Fibroblast of lung (primary cell): ENCODE data around the gene PYM1. TPM values are rescaled to one million over a fixed set of nuclear protein-coding genes. Genes with fewer than 3 reads are reported as not detected.

Experiments
- DNase-seq, 2 donors: peaks; one replicate each; pipeline versions ENCODE4 v3.0.0 to v3.0.0-alpha.2; 2010; ENCODE audit warnings: low read depth in 2 of 2
- H2AFZ ChIP-seq: 2 replicates; pipeline ENCODE4 v1.5.1; 2012; ENCODE audit warnings: low read length, control low read depth, inconsistent platforms
- H3K27ac ChIP-seq: 2 replicates; pipeline ENCODE4 v1.5.1; 2011; ENCODE audit warnings: low read length, control low read depth; ENCODE audit not compliant: insufficient read depth
- H3K27me3 ChIP-seq: 2 replicates; pipeline ENCODE4 v1.5.1; 2011; ENCODE audit warnings: mild to moderate bottlenecking, low read length; ENCODE audit not compliant: control insufficient read depth, insufficient read depth
- H3K36me3 ChIP-seq: 2 replicates; pipeline ENCODE4 v1.5.1; 2011; ENCODE audit warnings: low read length; ENCODE audit not compliant: control insufficient read depth, insufficient read depth
- H3K4me1 ChIP-seq: 2 replicates; pipeline ENCODE4 v1.5.1; 2011; ENCODE audit warnings: low read length; ENCODE audit not compliant: control insufficient read depth, insufficient read depth; ENCODE audit errors: extremely low read depth
- H3K4me2 ChIP-seq: 2 replicates; pipeline ENCODE4 v1.5.1; 2011; ENCODE audit warnings: low read length, control low read depth; ENCODE audit not compliant: insufficient read depth; ENCODE audit errors: extremely low read depth
- H3K4me3 ChIP-seq, 4 experiments: fragments of 200-600 bp in 1 of 4; sonication (generic) in 1 of 4; replicated peaks in 1 of 4; 2 replicates each; pipeline ENCODE4 v1.5.1; 2011 to 2016; ENCODE audit warnings: low read length in 4 of 4, low read depth in 3 of 4, mild to moderate bottlenecking in 3 of 4, control low read depth in 2 of 4, inconsistent platforms in 1 of 4, mixed read lengths in 1 of 4; ENCODE audit not compliant: insufficient read depth in 1 of 4; ENCODE audit errors: control extremely low read depth in 1 of 4
- H3K79me2 ChIP-seq: 2 replicates; pipeline ENCODE4 v1.5.1; 2012; ENCODE audit warnings: mild to moderate bottlenecking, low read length, inconsistent platforms; ENCODE audit not compliant: control insufficient read depth, insufficient read depth
- H3K9ac ChIP-seq: 2 replicates; pipeline ENCODE4 v1.5.1; 2011; ENCODE audit warnings: mild to moderate bottlenecking, low read length, control low read depth; ENCODE audit not compliant: insufficient read depth
- H3K9me3 ChIP-seq: 2 replicates; pipeline ENCODE4 v1.5.1; 2012; ENCODE audit warnings: low read depth, low read length; ENCODE audit not compliant: control insufficient read depth, insufficient read depth
- H4K20me1 ChIP-seq: 2 replicates; pipeline ENCODE4 v1.5.1; 2011; ENCODE audit warnings: low read length; ENCODE audit not compliant: control insufficient read depth, insufficient read depth; ENCODE audit errors: extremely low read depth
- EZH2 ChIP-seq: IDR thresholded peaks from 2 replicates; pipeline ENCODE4 v1.5.1; 2012; ENCODE audit warnings: low read length, control low read depth, mild to moderate bottlenecking; ENCODE audit errors: missing control alignments
- polyA plus RNA-seq, 2 donors: library from polyadenylated mRNA; depleted of rRNA in 1 of 2; stranded (reverse) in 1 of 2; unstranded in 1 of 2; fragments of >200 nt; gene quantifications; 2 replicates each; pipeline ENCODE4 v1.2.1, GENCODE V29; 2011 to 2012; ENCODE audit warnings: missing spikeins in 1 of 2
- total RNA-seq: library from RNA; depleted of rRNA; stranded (reverse); fragments of >200 nt; gene quantifications from 2 replicates; pipeline ENCODE4 v1.2.1, GENCODE V29; 2014
- TF ChIP-seq, protein P1 (sequence below), 2 donors: IDR thresholded peaks in 1 of 2; conservative IDR thresholded peaks in 1 of 2; 1 replicate in 1 of 2; 2 replicates in 1 of 2; pipeline ENCODE4 v1.5.1; 2011 to 2012; ENCODE audit warnings: low read length in 2 of 2, control low read depth in 1 of 2, inconsistent platforms in 1 of 2, low read depth in 1 of 2, mild to moderate bottlenecking in 1 of 2

PYM1 gene
- total and polyA plus RNA-seq, 2 donors (not counting 1 experiment from before 2014, with no cell fraction given): 27.8 to 38.6 TPM

DNA sequence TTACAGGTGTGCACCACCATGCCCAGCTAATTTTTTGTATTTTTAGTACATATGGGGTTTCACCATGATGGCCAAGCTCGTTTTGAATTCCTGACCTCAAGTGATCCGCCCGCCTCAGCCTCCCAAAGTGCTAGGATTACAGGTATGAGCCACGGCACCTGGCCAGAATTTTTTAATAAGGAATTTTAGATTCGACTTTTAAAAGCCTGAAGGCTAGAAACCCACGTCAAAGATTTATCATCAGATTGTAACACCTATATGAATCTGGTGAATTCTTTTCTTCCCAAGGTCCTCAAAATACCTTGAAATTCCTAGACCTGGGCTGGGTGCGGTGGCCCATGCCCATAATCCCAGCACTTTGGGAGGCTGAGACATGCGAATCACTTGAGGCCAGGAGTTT lies 66.3 kb downstream of the PYM1 start:
- Histone ChIP-seq H3K27ac (no peak overlapping the region), H4K20me1 (no peaks in the 10 kb centered on the region), H3K9me3 (no peaks in the 10 kb centered on the region), H3K4me2 (no peak overlapping the region), H3K9ac (no peak overlapping the region), H3K4me1 (no peaks in the 10 kb centered on the region), H2AFZ (no peak overlapping the region), H3K27me3 (no peaks in the 10 kb centered on the region), H3K4me3 (no peak overlapping the region), H3K36me3 (no peaks in the 10 kb centered on the region), H3K79me2 (no peaks in the 10 kb centered on the region)
- no peak for DNase-seq
- TF ChIP-seq, protein P1, sequence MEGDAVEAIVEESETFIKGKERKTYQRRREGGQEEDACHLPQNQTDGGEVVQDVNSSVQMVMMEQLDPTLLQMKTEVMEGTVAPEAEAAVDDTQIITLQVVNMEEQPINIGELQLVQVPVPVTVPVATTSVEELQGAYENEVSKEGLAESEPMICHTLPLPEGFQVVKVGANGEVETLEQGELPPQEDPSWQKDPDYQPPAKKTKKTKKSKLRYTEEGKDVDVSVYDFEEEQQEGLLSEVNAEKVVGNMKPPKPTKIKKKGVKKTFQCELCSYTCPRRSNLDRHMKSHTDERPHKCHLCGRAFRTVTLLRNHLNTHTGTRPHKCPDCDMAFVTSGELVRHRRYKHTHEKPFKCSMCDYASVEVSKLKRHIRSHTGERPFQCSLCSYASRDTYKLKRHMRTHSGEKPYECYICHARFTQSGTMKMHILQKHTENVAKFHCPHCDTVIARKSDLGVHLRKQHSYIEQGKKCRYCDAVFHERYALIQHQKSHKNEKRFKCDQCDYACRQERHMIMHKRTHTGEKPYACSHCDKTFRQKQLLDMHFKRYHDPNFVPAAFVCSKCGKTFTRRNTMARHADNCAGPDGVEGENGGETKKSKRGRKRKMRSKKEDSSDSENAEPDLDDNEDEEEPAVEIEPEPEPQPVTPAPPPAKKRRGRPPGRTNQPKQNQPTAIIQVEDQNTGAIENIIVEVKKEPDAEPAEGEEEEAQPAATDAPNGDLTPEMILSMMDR (conservative IDR thresholded peaks at IDR 0.05 in 1 of 2, IDR thresholded peaks at IDR 0.05 in 1 of 2; ENCODE audit: low read depth in 1 of 2, low read length in 2 of 2): no peak
- TF ChIP-seq EZH2: no peak

DNA sequence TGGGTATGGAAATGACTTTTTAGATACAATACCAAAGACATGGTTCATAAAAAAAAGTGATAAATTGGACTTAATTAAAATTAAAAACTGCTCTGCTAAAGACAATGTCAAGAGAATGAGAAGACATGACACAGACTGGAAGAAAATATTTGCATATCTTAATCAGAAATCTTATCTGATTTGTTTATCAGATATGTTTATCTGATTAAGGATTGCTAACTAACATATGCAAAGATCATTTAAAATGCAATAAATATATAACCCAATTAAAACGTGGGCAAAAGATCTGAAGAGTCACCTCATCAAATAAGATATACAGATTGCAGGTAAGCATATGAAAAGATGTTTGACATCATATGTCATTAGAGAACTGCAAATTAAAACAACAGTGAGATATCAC lies 75.0 kb downstream of the PYM1 start:
- no peak for TF ChIP-seq EZH2
- TF ChIP-seq, protein P1 (conservative IDR thresholded peaks at IDR 0.05 in 1 of 2, IDR thresholded peaks at IDR 0.05 in 1 of 2; ENCODE audit: low read depth in 1 of 2, low read length in 2 of 2): no peak
- Histone ChIP-seq H3K4me2 (no peak overlapping the region), H4K20me1 (no peaks in the 10 kb centered on the region), H3K36me3 (no peaks in the 10 kb centered on the region), H3K4me1 (peaks cover 4% of the 10 kb centered on the region), H3K79me2 (no peaks in the 10 kb centered on the region), H3K9ac (no peak overlapping the region), H3K27ac (no peak overlapping the region), H3K27me3 (no peaks in the 10 kb centered on the region), H3K4me3 (no peak overlapping the region), H2AFZ (no peak overlapping the region), H3K9me3 (no peaks in the 10 kb centered on the region)
- no peak for DNase-seq

Other genes starting within 250 kb of the PYM1 start
- 40.3 and 130 TPM in 2 replicates for gene ITGA7, start 220.0 kb downstream of the PYM1 start, total RNA-seq
- gene ITGA7, start 220.0 kb downstream of the PYM1 start, polyA plus RNA-seq: 42.7 and 46.4 TPM in 2 replicates
- gene BLOC1S1, start 211.8 kb downstream of the PYM1 start, total RNA-seq: 90.9 and 103 TPM in 2 replicates
- gene BLOC1S1, start 211.8 kb downstream of the PYM1 start, polyA plus RNA-seq: 163 and 240 TPM in 2 replicates
- 12.1 and 49.2 TPM in 2 replicates for gene RDH5, start 207.5 kb downstream of the PYM1 start, total RNA-seq
- 11.1 and 16.7 TPM in 2 replicates for gene RDH5, start 207.5 kb downstream of the PYM1 start, polyA plus RNA-seq
- 3,001 and 3,424 TPM in 2 replicates for gene CD63, start 198.9 kb downstream of the PYM1 start, total RNA-seq
- 2,890 and 3,456 TPM in 2 replicates for gene CD63, start 198.9 kb downstream of the PYM1 start, polyA plus RNA-seq
- 3.1 and 4.3 TPM in 2 replicates for gene GDF11, start 184.8 kb downstream of the PYM1 start, total RNA-seq
- gene GDF11, start 184.8 kb downstream of the PYM1 start, polyA plus RNA-seq: 9.4 and 11.1 TPM in 2 replicates
- gene SARNP, start 110.2 kb downstream of the PYM1 start, total RNA-seq: 83.0 and 88.5 TPM in 2 replicates
- gene SARNP, start 110.2 kb downstream of the PYM1 start, polyA plus RNA-seq: 172 and 183 TPM in 2 replicates
- 15.7 and 26.9 TPM in 2 replicates for gene ORMDL2, start 109.9 kb downstream of the PYM1 start, total RNA-seq
- gene ORMDL2, start 109.9 kb downstream of the PYM1 start, polyA plus RNA-seq: 54.5 and 60.6 TPM in 2 replicates
- 56.0 and 66.7 TPM in 2 replicates for gene DNAJC14, start 98.3 kb downstream of the PYM1 start, total RNA-seq
- 11.5 and 12.2 TPM in 2 replicates for gene DNAJC14, start 98.3 kb downstream of the PYM1 start, polyA plus RNA-seq
- gene MMP19, start 85.0 kb downstream of the PYM1 start, total RNA-seq: 3.3 and 7.1 TPM in 2 replicates
- 18.3 and 21.8 TPM in 2 replicates for gene MMP19, start 85.0 kb downstream of the PYM1 start, polyA plus RNA-seq
- 24.4 and 51.9 TPM in 2 replicates for gene DGKA, start 3.3 kb upstream of the PYM1 start, total RNA-seq
- gene DGKA, start 3.3 kb upstream of the PYM1 start, polyA plus RNA-seq: 41.4 and 44.7 TPM in 2 replicates
- 0.26 and 0.50 TPM in 2 replicates for gene PMEL, start 38.1 kb upstream of the PYM1 start, total RNA-seq
- 0.41 and 0.84 TPM in 2 replicates for gene PMEL, start 38.1 kb upstream of the PYM1 start, polyA plus RNA-seq
- gene CDK2, start 38.9 kb upstream of the PYM1 start, total RNA-seq: 12.7 and 14.6 TPM in 2 replicates
- gene CDK2, start 38.9 kb upstream of the PYM1 start, polyA plus RNA-seq: 32.5 and 43.5 TPM in 2 replicates
- 46.2 and 55.3 TPM in 2 replicates for gene RAB5B, start 46.2 kb upstream of the PYM1 start, total RNA-seq
- gene RAB5B, start 46.2 kb upstream of the PYM1 start, polyA plus RNA-seq: 144 and 193 TPM in 2 replicates
- gene SUOX, start 69.4 kb upstream of the PYM1 start, total RNA-seq: 9.2 and 11.6 TPM in 2 replicates
- 11.1 and 15.0 TPM in 2 replicates for gene SUOX, start 69.4 kb upstream of the PYM1 start, polyA plus RNA-seq
- gene IKZF4, start 93.1 kb upstream of the PYM1 start, total RNA-seq: 0.51 and 2.0 TPM in 2 replicates
- gene IKZF4, start 93.1 kb upstream of the PYM1 start, polyA plus RNA-seq: 3.2 and 3.7 TPM in 2 replicates
- gene RPS26, start 114.0 kb upstream of the PYM1 start, total RNA-seq: 86.2 and 125 TPM in 2 replicates
- 739 and 1,779 TPM in 2 replicates for gene RPS26, start 114.0 kb upstream of the PYM1 start, polyA plus RNA-seq
- 0.66 and 1.3 TPM in 2 replicates for gene ERBB3, start 152.3 kb upstream of the PYM1 start, total RNA-seq
- 0.59 and 0.92 TPM in 2 replicates for gene ERBB3, start 152.3 kb upstream of the PYM1 start, polyA plus RNA-seq
- gene PA2G4, start 176.7 kb upstream of the PYM1 start, total RNA-seq: 92.2 and 93.5 TPM in 2 replicates
- gene PA2G4, start 176.7 kb upstream of the PYM1 start, polyA plus RNA-seq: 202 and 342 TPM in 2 replicates
- 2,664 and 4,175 TPM in 2 replicates for gene RPL41, start 188.7 kb upstream of the PYM1 start, total RNA-seq
- gene RPL41, start 188.7 kb upstream of the PYM1 start, polyA plus RNA-seq: 6,961 and 9,604 TPM in 2 replicates
- gene ZC3H10, start 190.4 kb upstream of the PYM1 start, total RNA-seq: 5.6 and 7.2 TPM in 2 replicates
- 1.8 and 1.9 TPM in 2 replicates for gene ZC3H10, start 190.4 kb upstream of the PYM1 start, polyA plus RNA-seq
- 261 and 446 TPM in 2 replicates for gene ESYT1, start 200.4 kb upstream of the PYM1 start, total RNA-seq
- gene ESYT1, start 200.4 kb upstream of the PYM1 start, polyA plus RNA-seq: 182 and 260 TPM in 2 replicates
- 71.7 and 98.6 TPM in 2 replicates for gene MYL6B, start 224.7 kb upstream of the PYM1 start, total RNA-seq
- gene MYL6B, start 224.7 kb upstream of the PYM1 start, polyA plus RNA-seq: 87.7 and 99.1 TPM in 2 replicates
- gene MYL6, start 230.5 kb upstream of the PYM1 start, total RNA-seq: 1,163 and 1,517 TPM in 2 replicates
- 6,238 and 7,941 TPM in 2 replicates for gene MYL6, start 230.5 kb upstream of the PYM1 start, polyA plus RNA-seq